ENCODE results near the gene NCAM1. TPM values are rescaled to one million over a fixed set of nuclear protein-coding genes. Genes with fewer than 3 reads are reported as not detected.

The NCAM1 gene
- total RNA-seq, 1 donor from 2014 or later, result 3.3 TPM

- TF ChIP-seq, protein P1, sequence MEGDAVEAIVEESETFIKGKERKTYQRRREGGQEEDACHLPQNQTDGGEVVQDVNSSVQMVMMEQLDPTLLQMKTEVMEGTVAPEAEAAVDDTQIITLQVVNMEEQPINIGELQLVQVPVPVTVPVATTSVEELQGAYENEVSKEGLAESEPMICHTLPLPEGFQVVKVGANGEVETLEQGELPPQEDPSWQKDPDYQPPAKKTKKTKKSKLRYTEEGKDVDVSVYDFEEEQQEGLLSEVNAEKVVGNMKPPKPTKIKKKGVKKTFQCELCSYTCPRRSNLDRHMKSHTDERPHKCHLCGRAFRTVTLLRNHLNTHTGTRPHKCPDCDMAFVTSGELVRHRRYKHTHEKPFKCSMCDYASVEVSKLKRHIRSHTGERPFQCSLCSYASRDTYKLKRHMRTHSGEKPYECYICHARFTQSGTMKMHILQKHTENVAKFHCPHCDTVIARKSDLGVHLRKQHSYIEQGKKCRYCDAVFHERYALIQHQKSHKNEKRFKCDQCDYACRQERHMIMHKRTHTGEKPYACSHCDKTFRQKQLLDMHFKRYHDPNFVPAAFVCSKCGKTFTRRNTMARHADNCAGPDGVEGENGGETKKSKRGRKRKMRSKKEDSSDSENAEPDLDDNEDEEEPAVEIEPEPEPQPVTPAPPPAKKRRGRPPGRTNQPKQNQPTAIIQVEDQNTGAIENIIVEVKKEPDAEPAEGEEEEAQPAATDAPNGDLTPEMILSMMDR (IDR thresholded peaks at IDR 0.05), result no peak
- intact Hi-C loops (cut with DNase I), result no loop called here
- Histone ChIP-seq H3K27ac (no peak overlapping the region), H3K36me3 (no peaks in the 10 kb centered on the region), H3K27me3 (no peaks in the 10 kb centered on the region), H3K4me1 (no peaks in the 10 kb centered on the region), H3K9me3 (no peaks in the 10 kb centered on the region), H3K4me3 (no peak overlapping the region)
- no peak for DNase-seq (ENCODE audit: low spot score in 2 of 2)
These were observed 129.7 kb downstream of the NCAM1 start for GRCh38 chr11:113090716-113091480.

DNA sequence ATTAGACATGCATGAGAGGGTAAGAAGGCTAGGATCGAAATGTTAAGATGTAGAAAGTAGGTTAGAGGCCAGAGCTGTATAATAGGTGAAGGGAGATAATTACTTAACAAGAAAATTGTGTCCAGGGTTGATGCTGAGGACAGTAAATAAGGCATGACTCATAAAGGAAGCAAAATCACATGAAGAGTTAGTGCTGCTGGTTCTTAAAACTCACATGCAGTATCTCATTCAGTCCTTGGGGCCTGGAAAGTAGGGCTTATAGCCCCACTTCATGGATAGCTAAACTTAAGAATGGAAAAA is 130.2 kb downstream of the NCAM1 start:
- no peak overlapping the region for H3K4me3 ChIP-seq
- no peaks in the 10 kb centered on the region for H3K4me1 ChIP-seq
- TF ChIP-seq, protein P1 (IDR thresholded peaks at IDR 0.05), result no peak
- no peaks in the 10 kb centered on the region for H3K9me3 ChIP-seq
- no peaks in the 10 kb centered on the region for H3K36me3 ChIP-seq
- no peak overlapping the region for H3K27ac ChIP-seq
- H3K27me3 ChIP-seq, result no peaks in the 10 kb centered on the region
- DNase-seq (ENCODE audit: low spot score in 2 of 2), result no peak
- intact Hi-C loops (cut with DNase I), result no loop called here

DNA sequence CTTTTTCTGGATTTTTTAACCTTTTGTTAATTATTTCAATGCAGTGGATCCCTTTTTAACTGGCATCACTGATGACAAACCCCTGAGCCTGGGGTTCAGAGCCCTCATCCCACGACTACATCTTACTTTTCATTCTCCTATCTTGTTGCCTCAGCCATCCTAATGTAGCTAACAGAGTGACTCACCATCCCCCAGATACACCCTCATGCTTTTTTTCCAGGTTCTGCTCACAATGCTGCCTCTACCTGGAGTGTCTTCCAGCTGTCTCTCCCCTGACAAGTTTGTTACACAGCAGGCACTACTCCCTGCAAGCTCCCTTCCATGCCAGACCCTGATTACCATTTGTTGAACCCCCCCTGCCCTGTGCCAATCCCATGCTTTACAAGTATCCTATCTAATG is 135.4 kb downstream of the NCAM1 start:
- no peak overlapping the region for H3K27ac ChIP-seq
- TF ChIP-seq, protein P1 (IDR thresholded peaks at IDR 0.05), result no peak
- H3K4me1 ChIP-seq, result no peaks in the 10 kb centered on the region
- H3K27me3 ChIP-seq, result no peaks in the 10 kb centered on the region
- H3K9me3 ChIP-seq, result no peaks in the 10 kb centered on the region
- H3K36me3 ChIP-seq, result no peaks in the 10 kb centered on the region
- no peak for DNase-seq (ENCODE audit: low spot score in 2 of 2)
- no peak overlapping the region for H3K4me3 ChIP-seq
- intact Hi-C loops (cut with DNase I), result no loop called here

GRCh38 chr11:113103932-113104690 is 142.9 kb downstream of the NCAM1 start:
- no peaks in the 10 kb centered on the region for H3K27me3 ChIP-seq
- intact Hi-C loops (cut with DNase I), result no loop called here
- DNase-seq (ENCODE audit: low spot score in 2 of 2), result no peak
- H3K27ac ChIP-seq, result no peak overlapping the region
- H3K4me1 ChIP-seq, result no peaks in the 10 kb centered on the region
- H3K9me3 ChIP-seq, result no peaks in the 10 kb centered on the region
- no peak overlapping the region for H3K4me3 ChIP-seq
- TF ChIP-seq, protein P1 (IDR thresholded peaks at IDR 0.05), result no peak
- no peaks in the 10 kb centered on the region for H3K36me3 ChIP-seq

GRCh38 chr11:113104691-113105251 is 143.6 kb downstream of the NCAM1 start:
- no peaks in the 10 kb centered on the region for H3K27me3 ChIP-seq
- no peaks in the 10 kb centered on the region for H3K9me3 ChIP-seq
- TF ChIP-seq, protein P1 (IDR thresholded peaks at IDR 0.05), result no peak
- DNase-seq (ENCODE audit: low spot score in 2 of 2), result no peak
- H3K27ac ChIP-seq, result no peak overlapping the region
- intact Hi-C loops (cut with DNase I), result no loop called here
- H3K4me3 ChIP-seq, result no peak overlapping the region
- no peaks in the 10 kb centered on the region for H3K4me1 ChIP-seq
- no peaks in the 10 kb centered on the region for H3K36me3 ChIP-seq

Data from ascending aorta (tissue), 2 donors.